ENCODE results near the gene DMRTA1. TPM values are rescaled to one million over a fixed set of nuclear protein-coding genes. Genes with fewer than 3 reads are reported as not detected.

DMRTA1 gene, protein sequence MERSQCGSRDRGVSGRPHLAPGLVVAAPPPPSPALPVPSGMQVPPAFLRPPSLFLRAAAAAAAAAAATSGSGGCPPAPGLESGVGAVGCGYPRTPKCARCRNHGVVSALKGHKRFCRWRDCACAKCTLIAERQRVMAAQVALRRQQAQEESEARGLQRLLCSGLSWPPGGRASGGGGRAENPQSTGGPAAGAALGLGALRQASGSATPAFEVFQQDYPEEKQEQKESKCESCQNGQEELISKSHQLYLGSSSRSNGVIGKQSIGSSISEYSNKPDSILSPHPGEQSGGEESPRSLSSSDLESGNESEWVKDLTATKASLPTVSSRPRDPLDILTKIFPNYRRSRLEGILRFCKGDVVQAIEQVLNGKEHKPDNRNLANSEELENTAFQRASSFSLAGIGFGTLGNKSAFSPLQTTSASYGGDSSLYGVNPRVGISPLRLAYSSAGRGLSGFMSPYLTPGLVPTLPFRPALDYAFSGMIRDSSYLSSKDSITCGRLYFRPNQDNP
- under 0.01 and 0.78 TPM in 2 replicates for total RNA-seq

DNA sequence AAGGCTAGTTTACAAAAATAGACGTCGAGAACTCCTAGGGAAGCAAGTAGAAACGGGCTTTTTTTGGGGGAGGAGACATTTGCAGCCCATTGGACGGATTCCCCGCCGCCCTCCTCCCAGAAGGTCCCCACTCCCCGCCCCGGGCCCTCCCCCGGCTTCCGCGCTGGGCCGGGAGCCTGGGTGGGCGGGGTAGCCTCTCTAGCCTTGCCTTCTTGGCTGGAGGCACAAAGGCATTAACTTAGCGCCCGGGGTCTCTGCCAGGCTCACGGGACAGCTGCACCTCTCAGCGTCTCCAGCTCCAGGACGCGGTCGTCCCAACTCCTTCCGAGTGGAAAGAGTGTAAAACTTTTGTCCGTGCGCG is at the start of gene DMRTA1:
TSS of gene DMRTA1 (plus strand) at position 236 of the 361 bp plus-strand sequence. CDS start 242 bp downstream, outside the sequence.

Data from subcutaneous preadipocyte (primary cell).